CD4-positive, alpha-beta T cell treated with Interleukin-10 for 1 hour (primary cell): ENCODE results near the gene TPRG1L.

Experiments
- DNase-seq: peaks from one replicate; pipeline ENCODE4 v3.0.0-alpha.2; 2020

Gene TPRG1L

GRCh38 chr1:3668585-3669300 lies 43.9 kb downstream of the TPRG1L start:
- no peak for DNase-seq

DNA sequence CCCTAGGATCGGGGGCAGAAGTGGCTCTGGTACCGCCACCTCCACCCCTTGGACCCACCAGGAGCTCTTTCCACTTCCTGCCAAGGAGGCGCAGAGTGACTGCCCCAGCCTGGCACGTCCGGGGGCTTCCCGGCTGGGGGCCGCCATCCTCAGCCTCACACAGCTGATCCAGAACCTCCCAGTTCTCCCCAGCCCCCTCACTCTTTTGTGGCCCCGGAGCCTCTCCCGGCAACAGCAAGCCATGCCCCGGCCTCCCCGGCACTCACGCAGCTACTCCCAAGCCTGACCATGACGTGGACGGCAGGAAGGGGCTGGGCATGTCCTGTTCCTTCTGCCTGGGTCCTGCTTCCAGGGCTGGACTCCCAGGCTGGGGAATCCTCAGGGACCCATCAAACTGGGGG lies 44.6 kb downstream of the TPRG1L start:
- no peak for DNase-seq

- no peak for DNase-seq
Observed at GRCh38 chr1:3669971-3670431, 45.2 kb downstream of the TPRG1L start.

DNA sequence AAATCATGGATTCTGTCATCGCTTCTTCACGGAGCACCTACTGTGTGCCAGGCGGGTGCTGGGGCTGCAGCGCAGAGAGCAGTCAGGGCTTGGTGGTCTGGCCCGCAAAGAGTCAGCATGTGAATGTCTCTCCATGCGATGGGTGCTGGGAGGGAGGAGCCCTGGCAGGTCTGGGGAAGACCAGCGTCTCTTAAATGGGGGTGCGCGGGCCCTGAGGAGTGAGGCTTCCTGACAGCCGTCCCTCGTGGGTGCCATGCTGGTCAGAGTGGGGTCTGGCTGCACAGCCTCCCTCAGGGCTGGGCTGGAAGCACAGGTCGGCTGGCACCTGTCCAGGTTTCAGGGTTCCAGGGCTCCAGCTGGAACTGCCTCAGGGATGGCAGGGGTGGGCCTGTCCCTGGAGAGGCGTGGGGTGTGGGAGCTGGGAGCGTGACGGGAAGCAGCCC lies 46.0 kb downstream of the TPRG1L start:
- DNase-seq: no peak

- DNase-seq: no peak
Observed at GRCh38 chr1:3671371-3672180, 46.8 kb downstream of the TPRG1L start.

GRCh38 chr1:3672231-3672970 lies 47.6 kb downstream of the TPRG1L start:
- DNase-seq: no peak

DNA sequence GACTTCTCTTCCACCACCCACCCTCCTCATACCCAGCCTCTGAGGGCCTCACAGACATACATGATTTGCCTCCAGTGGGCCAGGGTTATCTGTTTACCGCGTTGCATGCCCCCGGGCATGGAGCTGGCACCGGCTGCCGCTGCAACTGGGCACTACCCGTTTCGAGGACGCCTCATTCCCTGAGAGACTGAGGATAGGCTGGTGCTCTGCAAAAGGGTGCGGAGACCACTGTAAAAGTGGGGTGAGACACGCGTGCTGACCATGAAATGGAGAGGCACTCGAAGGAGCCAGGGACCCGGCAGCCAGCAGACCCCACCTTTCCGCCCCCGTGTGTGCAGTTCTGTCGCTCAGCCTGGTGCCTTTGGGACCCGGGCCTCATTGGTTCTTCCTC lies 48.2 kb downstream of the TPRG1L start:
- DNase-seq: no peak

DNA sequence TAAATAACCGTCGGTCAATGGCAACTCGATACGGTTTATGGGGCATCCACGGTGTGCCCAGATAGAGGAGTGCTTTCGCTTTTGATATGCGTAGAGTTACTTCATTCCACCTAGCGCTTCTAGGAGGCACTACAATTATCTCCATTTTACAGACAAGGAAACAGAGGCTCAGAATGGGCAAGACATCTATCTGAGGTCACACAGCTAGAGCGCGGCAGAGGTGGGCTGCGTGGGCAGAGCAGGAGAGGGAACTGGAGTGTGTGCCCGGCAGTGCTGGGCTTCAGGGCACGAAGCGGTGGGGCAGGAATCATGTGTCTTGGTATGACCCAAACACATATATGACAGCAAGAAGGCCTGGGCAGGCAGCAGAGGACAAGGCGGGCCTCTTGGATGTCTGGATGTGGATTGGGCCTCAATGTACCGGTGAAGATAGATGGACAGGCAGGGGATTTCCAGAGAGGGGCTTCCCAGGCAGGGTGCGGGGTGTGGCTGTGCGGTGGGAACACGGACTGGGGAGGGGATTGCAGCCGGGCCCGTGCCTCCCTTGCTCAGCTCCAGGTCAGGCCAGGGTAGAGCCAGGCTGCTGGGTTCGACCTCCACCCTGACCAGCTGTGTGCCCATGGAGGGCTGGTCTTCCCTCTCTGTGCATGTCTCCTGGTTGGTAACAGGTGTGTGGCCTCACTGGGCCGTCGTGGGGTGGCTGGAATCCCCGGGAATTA lies 48.7 kb downstream of the TPRG1L start:
- peak; percentile 24 for DNase-seq

DNA sequence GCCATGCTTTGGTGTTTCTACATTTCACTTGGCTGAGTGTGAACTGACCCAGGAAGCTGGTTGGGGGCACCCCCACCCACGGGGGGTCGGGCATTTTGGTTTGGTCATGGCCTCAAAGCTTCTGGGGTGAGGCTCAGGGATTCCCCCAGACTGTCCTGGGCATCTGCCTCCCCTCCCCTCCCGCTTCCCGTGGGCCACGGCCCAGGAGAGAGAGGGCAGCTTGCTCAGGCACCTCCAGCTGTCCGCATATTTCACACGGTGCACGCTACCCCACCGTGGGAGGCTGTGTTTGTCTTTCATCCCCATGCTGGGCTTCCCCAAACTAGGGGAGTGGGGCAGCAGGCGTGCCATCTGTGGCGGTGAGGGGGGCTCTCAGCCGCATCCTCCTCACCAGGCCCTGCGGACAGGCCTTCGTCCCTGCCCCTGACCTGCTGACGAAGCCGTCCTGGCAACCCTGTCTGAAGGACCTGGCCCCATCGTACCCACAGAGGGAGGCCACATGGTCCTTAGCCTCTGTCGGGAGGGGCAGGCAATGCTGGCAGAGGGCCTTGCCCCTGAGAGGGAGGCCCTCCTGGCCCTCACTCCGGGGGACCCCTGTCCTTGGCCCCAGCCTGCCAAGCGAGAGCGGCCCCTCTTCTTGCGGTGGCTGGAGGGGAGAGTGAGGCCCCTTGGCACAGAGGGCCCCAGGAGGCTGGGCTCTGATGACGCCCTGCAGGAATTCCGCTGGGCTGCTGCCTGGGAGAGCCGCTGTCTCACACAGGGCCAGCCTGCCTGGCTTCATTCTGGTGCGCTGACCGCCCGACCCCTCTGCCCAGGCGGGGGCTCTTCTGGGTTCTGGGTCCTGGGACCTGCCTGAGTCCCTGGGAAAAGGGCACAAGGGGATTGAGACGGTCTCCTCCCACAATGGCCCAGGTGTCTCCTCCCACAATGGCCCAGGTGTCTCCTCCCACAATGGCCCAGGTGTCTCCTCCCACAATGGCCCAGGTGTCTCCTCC lies 49.6 kb downstream of the TPRG1L start:
- DNase-seq: no peak

- DNase-seq: no peak
Observed at GRCh38 chr1:3675436-3675835, 50.6 kb downstream of the TPRG1L start.

GRCh38 chr1:3676581-3677470 lies 52.0 kb downstream of the TPRG1L start:
- no peak for DNase-seq

- no peak for DNase-seq
Observed at GRCh38 chr1:3677484-3677883, 52.7 kb downstream of the TPRG1L start.

DNA sequence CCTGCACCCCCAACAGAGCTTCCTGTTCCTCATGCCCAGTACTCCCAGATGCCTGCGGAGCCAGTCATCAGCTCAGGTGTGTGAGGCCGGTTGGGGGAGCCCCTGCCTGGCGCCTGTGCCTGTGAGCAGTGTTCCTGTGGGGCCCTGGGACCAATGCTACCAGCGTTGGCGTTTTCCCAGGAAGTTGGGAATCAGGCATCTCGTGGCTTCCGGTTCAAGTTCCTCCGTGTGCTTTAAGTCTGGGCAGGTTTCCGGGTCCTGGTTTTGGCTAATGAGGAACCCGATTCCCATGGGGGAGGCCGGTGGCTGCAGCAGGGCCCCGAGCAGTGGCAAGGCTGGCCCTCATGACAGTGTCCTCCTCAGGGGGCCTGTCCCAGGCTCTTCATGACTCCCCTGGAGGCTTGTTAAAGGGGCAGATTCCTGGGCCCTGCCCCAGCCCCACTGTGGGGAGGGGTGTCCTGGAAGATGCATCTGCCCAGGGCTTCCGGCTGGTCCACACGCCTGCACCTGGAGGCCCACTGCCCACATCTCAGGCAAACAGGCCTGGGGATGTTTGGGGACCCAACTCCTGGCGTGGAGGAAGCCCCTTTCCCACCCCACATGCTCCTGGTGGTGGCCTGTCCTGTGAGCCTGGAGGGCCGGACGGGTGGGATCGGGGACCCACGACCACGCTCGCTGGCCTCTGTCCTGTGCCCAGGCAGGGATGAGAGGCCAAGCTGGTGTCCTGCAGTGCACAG lies 53.7 kb downstream of the TPRG1L start:
- no peak for DNase-seq

DNA sequence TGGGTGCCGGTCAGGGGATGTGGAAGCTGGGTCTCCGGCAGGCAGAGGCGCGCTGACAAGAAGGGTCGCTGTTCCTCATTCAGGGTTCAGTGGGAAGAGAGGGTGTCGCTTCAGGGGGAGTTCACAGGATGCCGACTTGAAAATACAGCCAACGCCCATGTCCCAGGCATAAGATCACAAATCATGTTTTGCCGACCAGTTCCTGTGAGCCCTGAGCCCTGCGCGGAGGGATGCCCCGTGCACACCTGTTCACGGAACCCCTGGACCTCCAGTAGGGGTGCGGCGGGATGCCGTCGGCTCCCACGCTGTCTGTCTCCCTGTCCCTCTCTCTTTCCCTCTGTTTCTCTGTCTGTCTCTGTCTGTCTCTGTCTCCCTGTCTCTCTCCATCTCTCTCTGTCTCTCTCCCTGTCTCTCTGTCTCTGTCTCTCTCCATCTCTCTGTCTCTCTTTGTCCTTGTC lies 54.3 kb downstream of the TPRG1L start:
- no peak for DNase-seq
